GM19468 (cell line): ENCODE measurements around the gene CCIN.
A peak's percentile ranks its signal among the peaks of the same experiment; 100 is the strongest.

Experiments used
- ATAC-seq: cut with Tn5 transposase; IDR thresholded peaks from one replicate; pipeline ENCODE4 v1.9.1; 2021; ENCODE audit warnings: mild to moderate bottlenecking, moderate library complexity, moderate number of reproducible peaks; ENCODE audit not compliant: unreplicated experiment; ENCODE audit errors: extremely low read depth

CCIN gene

DNA sequence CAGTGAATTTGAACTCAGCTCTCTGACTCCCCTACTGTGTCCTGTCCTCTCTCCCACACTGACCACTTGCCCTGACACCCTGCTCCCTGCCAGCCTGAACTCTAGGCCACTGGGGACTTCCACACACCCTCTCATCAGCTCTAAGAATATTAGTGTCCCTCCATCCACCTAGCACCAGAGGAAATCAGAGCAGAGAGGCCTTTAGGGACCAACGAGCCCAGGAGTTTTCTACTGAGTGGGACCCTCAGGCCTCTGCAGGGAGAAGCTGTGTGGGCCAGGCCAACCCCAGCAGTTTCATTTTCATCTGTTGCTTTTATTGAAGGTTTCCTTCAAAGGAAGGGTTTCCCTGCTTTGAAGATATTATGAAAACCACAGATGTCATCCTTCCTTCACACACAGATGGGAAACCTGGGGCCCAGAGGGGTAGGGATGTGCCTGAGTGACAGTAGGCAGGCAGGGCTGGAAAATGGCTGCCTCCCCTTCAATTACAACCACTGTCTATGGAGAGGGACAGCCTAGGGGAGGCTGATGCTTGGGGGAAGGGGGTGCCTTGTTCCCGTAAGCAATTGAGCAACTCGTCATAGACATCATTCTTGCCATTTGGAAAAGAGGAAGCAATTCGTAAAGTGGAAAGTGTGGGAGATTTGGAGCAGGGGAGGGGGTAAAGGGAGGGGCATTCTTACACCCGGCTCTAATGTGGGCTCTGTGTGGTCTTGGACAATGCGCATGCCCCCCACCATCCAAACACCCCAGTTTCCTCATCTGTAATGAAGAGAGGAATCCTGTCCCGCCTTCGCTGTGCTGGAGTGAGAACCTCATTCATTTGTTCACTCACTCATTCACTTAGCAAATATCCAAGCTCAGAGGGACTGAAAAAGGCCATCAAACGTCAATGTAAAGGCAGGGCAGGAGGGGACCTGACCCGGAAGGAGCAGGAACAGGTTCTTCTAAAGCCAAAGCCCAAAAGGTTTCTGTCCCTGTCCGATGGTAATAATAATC lies 28.8 kb upstream of the CCIN start:
- ATAC-seq, result no peak

DNA sequence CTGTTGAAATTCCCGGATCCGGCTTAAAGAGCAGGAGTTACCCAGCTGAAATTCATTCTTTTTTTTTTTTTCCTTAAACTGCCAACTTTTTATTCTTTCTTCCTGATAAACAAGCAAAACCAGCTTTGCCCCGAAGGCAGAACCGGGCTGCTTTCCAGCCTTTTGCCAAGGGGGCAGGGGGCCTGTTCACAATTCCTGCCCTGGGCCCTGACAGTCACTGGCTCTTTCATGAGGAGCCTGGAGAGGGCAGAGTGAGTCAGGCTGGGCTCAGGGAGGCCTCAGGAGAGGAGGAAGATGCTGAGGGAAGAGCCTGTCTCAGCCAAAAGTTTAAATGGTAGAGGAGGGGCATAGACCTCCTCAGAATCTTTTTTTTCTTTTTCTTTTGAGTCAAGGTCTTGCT lies 27.9 kb upstream of the CCIN start:
- no peak for ATAC-seq

DNA sequence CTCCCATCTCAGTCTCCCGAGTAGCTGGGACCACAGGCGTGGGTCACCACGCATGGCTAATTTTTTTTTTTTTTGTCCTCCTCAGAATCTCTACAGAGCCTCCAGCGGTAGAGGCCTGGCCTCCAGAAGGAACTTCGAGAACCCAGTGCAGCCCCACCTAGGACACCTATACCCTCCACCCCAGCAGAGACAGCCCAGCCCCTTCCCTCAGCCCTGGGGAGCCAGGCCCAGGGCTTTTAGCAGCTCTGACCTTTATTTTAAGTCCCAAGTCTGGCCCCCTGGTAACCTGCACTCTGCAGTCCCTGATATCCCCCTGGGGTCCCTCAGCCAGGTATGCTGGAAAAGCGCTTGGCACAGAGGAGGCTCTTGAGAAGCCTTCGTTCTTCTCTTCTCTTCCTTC lies 27.4 kb upstream of the CCIN start:
- no peak for ATAC-seq

DNA sequence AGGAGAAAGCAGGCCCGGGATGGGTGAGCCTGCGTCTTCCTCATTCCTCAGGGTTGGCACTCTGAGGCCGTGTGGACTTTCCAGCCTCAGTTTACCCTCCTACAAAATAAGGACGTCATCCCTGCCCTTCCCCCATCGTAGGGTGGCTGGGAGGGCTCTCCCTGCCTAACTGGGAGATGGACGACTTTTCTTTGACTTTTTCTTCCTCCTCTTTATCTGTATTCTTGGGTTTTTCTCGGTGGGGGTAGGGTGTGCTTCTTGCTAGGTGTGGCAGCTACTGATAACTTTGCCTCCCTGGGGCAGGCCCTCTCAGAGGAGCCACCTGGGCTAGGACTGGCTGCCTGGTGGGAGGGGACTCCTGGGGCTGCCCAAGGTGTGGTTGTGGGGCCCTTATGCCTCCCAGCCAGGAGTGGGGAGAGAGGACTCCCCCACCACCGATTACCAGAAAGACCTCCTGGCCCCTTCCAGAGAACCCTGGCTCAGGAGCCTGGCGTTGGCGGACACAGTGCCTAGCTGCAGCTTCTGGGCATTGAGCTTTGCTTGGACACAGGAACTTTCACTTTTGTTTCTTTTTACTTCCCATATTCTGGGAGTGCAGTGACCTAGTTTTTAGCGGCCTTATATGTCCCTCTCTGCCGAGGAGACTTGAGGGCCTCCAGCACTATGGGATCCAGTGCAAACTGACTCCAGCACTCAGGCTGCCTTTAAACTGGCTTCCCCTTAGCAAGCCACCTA lies 26.5 kb upstream of the CCIN start:
- no peak for ATAC-seq

DNA sequence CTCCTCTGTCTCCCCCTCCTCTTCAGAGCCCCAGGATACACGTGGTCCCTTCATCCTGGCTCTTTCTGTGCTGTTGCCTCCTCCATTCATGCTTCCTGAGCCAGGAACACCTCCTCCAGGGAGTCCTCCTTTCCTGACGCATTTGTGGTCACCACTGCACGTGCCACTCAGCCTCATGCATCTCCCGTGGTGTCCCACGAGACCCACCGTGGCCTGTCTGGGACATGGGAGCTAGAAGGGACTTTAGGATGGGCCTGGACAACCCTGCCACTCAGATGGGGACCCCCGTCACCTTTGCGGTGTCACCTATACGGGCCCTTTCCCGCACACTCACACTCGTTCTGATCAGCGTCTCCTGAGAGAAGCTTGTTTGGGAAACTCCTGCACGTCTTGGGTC lies 25.9 kb upstream of the CCIN start:
- ATAC-seq, result no peak

DNA sequence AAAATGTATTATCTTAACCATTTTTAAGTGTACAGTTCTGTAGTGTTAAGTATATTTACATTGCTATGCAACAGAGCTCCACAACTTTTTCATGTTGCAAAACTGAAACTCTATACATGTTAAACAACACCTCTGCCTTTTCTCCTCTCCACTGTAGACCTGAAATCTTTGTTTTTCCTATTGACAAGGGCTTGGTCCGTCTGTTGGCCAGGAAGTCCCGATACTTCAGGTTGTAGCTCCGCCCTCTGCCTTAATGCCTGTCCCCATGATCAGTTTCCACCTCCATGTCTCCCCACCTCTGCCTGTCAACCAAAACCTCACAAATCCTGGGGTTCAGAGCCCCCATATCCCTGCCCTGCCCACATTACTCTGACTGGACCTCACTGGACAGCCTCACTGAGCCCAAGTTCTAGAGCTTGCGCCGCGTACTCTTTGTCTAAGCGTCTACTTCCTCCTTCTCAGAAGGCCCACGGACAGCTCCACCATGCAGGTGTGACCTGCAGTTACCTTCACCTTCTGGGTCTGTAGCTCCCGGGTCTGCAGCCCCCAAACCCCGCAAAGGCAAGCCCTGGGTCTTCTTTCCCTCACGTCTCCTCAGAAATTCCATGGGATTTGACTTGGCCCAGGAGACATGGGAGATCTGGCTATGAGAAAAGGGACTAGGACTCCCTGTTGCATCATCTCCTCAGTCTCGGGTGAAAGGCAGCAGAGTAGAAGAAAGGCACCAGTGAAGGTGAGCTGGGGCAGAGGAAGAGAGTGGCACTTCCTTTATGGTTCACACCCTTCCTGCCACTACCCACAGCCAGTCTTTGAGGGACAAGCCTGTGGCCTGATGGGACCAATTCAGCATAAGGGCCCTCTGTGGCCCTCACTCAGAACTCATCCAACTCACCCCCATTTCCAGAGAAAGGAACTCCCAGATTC lies 24.6 kb upstream of the CCIN start:
- no peak for ATAC-seq

DNA sequence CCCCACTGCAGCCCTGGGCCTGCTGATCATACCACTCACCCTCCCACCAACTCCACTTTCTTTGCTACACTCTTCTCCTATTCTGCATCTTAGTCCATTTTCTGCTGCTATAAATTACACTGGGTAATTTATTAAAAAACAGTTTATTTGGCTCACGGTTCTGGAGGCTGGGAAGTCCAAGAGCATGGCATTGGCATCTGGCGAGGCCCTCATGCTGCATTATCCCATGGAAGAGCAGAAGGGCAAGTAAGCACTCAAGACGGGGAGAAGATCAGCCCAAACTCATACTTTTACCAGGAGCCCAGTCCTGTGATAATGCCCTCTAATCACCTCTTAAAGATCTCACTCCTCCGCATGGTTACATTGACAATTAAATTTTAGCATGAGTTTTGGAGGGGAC lies 23.2 kb upstream of the CCIN start:
- ATAC-seq, result no peak

DNA sequence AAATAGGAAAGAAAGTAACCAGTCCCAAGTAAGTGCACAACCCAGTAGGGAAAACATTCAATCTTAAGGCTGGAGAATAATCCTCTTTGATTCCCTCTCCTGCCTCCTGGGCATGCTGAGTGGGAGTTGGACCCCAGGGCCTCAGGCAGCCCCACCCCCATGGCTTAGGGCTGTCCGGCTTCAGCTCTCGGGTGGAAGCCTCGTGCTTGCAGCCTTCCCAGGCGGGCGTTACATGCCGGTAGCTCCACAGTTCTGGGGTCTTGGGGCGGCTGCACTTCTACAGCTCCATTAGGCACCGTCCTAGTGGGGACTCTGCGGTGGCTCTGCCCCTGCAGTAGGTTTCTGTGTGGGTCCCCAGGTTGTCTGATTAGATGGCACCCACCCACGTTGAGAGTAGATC lies 22.5 kb upstream of the CCIN start:
- ATAC-seq, result no peak

DNA sequence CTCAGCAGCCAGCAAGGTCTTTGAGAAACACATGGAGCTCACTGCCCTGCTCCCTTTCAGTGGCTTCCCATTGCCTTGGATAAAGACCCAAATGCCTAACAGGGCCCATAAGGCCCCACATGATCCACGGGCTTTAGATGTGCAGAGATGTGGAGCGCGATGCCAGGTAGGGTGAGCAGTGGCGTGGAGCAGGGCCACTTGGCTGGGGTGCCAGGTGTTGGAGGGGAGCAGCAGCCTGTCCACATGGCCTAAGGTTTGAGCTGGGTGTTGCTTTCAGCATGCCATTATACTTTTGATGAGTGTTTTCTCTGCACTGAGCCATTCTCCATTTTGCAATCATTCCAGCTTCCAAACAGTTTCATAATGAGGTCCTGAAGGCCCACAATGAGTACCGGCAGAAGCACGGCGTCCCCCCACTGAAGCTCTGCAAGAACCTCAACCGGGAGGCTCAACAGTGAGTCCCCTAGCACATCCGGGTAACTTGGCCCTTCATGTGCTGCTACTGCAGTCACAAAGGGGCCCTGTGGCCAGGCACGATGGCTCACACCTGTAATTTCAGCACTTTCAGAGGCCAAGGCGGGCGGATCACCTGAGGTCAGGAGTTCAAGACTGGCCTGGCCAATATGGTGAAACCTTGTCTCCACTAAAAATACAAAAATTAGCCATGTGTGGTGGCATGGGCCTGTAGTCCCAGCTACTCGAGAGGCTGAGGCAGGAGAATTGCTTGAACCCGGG lies 21.6 kb upstream of the CCIN start:
- ATAC-seq, result no peak

DNA sequence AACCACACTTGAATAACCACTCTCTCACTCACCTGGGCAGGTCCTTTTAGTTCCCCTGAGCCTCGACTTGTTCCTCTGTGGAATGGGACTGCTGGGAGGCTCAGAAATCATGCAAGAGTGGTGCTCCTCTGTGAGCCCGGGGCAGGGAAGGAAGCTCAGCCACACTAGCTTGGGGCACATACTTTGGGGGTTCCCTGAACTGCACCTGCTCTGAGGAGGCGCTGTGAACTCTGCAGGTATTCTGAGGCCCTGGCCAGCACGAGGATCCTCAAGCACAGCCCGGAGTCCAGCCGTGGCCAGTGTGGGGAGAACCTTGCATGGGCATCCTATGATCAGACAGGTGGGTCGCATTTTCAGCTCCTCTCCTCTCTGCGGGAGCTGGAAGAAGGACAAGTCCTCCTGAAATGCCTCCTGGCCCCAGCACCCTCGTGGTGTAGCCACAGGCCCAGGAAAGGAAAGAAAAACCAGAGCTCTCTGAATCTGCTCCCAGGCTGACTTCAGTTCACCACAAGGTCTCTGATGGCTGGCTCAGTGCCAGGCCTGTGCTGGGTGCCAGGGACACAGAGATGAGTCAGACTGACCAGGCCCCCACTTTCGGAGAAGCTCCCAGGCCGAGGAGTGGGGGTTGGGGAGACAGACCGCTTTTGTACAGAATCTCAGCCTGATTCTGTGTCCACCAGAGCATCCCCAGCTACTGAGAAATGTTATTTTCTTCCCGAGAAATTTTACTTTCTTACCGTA lies 20.7 kb upstream of the CCIN start:
- ATAC-seq, result no peak

DNA sequence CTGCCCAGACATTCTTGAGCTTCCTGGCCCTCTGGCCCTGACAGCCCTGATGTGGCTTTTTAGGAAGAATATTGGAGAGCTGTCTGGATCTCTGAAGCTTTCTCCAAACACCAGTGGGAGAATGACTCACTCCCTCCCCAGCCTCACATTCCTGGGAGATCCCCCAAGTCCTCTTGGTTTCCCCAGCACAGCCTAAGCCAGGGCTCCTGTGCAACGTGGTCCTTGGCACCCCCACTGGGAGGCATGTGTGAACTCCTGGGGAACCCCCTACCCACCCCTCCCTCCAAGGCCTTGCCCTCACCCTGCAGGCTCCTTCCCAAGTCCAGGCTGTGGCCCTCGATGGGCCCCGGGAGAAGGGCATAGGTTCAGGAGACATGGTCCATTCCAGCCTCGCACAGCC lies 20.0 kb upstream of the CCIN start:
- no peak for ATAC-seq

DNA sequence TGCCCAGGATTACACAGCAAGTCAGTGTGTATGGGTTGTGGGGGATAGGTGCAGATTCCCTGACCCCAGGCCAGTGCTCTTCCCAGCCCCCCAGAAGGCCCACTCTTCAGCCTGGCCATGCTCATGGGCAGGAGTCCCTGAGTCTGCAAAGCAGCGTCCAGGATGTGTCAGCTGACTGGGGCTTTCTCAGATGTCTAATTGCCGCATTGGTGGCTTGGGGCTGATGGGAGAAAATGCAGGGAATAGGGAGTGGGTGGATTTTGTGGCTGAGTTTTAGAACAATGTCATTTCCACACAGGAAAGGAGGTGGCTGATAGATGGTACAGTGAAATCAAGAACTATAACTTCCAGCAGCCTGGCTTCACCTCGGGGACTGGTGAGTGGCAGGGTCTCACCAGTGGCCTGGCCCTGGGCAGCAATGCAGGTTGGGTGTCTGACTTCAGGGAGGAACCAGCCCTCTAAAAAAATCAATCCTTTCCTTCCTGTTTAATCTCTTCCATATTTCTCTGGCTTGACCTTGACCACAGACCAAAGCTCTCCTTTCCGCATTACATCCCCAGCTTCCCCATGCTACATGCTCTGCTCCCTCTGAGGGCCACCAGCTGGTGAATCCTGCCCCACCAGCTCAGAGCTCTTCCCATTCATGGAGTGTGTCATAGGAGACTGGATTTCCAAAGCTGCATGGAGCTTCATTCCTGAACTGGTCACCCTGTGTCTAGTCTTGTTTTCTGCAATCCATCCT lies 18.4 kb upstream of the CCIN start:
- ATAC-seq, result no peak

DNA sequence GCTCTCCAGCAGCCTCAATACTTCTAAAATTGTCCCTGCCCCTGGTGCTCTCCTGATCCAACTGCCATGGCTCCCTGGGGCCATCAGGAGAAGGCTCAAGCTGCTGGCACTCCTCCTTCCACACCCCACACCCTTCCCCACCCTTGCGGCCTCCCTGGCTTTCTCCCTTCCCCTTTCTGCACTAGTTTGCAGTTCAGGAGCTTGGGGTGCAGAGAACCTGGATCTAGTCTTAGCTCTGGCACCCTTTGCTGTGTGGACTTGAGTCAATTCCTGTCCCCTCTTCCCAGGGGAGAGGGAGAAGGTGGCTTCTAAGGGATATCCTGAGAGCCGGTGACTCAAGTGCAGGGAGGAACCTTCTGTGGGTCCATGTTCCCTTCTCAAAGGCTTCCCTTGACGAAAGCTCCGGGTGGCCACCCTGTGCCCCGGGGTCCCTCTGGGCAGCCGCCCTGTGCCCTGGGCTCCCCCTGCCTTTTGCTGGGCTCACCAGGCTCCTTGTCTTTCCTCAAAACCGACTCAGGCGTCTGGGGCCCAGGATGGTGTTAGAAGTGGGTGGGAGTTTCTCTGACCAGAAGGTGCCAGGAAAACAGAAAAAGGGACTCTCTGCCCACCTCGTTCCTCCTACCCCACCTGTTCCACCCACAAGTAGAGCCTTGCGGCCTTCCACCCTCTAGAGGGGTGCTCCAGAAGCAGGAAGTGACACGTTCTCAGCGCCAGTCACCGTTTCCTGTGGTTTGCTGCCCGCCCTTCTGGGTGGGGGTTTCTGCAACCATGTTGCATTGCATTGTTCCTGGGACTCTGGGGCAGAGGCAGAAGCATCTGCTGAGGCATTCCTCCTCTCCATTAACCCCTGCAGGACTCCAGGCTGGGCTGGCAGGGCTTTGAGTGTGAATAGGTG lies 17.6 kb upstream of the CCIN start:
- ATAC-seq, result peak; percentile 59

DNA sequence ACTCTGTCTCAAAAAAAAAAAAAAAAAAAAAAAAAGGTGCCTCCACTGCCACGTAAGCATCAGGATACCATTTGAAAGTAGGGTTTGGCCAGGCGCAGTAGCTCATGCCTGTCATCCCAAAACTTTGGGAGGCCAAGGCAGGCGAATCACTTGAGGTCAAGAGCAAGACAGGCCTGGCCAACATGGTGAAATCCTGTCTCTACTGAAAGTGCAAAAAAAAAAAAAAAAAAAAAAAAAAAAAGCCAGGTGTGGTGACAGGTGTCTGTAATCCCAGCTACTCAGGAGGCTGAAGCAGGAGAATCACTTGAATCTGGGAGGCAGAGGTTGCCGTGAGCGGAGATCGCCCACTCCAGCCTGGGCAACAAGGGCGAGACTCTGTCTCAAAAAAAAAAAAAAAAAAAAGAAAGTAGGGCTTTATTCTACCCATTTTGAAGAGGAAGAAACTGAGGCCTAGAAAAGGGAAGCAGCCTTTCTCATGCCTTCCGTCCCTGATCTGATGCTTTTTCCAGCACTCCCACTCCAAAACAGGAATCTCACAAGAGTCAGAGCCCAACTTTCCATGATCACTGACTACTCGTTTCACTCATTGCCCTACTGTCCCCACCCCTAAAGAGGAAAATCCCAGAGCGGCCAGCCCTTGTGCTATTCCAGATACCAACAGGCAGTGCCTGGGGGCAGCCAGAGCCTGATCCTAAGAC lies 16.3 kb upstream of the CCIN start:
- no peak for ATAC-seq

DNA sequence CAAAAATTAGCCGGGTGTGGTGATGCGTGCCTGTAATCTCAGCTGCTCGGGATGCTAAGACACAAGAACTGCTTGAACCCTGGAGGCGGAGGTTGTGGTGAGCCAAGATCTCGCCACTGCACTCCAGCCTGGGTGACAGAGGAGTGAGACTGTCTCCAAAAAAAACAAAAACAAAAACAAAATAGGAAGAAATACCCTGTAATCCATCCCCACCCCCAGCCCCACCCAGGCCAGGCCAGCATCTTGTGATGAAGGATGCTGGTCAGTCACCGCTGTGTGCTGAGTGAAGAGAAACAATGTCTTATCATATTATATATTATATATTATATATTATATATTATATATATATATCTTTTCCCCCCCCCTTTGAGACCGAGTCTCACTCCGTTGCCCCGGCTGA lies 15.4 kb upstream of the CCIN start:
- no peak for ATAC-seq

DNA sequence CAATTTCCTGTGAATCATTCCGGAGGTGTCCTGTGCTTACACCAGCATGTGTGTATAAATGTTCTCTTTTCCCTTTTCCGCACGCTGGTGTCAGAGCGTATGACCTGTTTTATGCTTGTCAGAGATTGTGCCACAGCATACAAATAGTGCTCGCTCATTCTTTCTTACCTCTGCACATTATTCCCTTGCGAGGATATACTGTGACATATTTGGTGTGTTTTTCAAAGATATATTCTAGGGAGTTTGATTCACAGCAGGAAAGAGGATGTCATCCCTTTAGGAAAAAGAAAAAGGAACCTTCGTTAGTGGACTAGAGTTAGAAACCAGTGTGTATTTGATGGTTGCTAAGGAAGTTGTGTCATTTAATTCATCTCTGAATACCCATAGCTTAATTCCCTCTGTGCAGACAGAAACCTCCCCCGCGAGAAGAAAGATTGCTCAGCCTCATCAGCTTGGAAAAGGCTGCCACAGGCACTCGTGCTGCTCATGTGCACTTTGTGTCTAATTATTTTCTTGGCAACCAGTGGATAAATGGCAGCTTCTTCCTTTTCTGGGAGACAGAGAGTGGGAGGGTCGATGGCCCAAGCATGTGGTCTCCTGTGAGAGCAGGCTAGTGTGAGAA lies 14.7 kb upstream of the CCIN start:
- ATAC-seq, result no peak
